ENCODE data around the gene SUPT4H1.

- no peak for TF ChIP-seq POLR2AphosphoS5 (IDR thresholded peaks at IDR 0.05; ENCODE audit: borderline replicate concordance, low read depth, low read length)
- no peak for TF ChIP-seq EZH2 (IDR thresholded peaks at IDR 0.05)
- TF ChIP-seq FOXP2 (optimal IDR thresholded peaks at IDR 0.05; ENCODE audit: control extremely low read depth, extremely low read length, insufficient read depth), result no peak
These were observed 27.4 kb downstream of the SUPT4H1 start for GRCh38 chr17:58324409-58325288.
